ENCODE results near the gene ANKFN1.

DNA sequence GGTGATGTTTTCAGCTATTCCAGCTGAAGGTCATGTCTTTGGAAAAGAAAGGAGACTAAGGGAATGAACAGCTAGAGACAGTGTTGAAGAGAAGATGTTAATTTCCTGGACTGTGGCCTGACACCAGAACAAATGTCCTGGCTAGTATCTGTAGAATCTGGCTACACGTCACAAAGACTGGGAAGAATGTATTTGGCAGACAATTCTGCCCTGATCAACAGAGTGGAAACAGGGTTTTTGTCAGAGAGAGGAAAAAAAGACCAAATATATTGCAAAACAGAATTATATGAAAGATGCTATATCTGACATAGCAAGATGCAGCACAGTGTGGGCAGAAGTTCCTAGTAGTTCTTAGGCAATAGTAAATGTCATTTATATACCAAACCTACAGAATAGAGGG is 17.0 kb upstream of the ANKFN1 start:
- TF ChIP-seq, protein P1, sequence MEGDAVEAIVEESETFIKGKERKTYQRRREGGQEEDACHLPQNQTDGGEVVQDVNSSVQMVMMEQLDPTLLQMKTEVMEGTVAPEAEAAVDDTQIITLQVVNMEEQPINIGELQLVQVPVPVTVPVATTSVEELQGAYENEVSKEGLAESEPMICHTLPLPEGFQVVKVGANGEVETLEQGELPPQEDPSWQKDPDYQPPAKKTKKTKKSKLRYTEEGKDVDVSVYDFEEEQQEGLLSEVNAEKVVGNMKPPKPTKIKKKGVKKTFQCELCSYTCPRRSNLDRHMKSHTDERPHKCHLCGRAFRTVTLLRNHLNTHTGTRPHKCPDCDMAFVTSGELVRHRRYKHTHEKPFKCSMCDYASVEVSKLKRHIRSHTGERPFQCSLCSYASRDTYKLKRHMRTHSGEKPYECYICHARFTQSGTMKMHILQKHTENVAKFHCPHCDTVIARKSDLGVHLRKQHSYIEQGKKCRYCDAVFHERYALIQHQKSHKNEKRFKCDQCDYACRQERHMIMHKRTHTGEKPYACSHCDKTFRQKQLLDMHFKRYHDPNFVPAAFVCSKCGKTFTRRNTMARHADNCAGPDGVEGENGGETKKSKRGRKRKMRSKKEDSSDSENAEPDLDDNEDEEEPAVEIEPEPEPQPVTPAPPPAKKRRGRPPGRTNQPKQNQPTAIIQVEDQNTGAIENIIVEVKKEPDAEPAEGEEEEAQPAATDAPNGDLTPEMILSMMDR (IDR thresholded peaks at IDR 0.05) = no peak
- no peak for TF ChIP-seq ZFX (IDR thresholded peaks at IDR 0.05; ENCODE audit: borderline replicate concordance)

All from 22Rv1 (cell line).